ENCODE measurements around the gene GPR85. TPM values are rescaled to one million over a fixed set of nuclear protein-coding genes. Genes with fewer than 3 reads are reported as not detected.

The GPR85 gene, protein sequence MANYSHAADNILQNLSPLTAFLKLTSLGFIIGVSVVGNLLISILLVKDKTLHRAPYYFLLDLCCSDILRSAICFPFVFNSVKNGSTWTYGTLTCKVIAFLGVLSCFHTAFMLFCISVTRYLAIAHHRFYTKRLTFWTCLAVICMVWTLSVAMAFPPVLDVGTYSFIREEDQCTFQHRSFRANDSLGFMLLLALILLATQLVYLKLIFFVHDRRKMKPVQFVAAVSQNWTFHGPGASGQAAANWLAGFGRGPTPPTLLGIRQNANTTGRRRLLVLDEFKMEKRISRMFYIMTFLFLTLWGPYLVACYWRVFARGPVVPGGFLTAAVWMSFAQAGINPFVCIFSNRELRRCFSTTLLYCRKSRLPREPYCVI
- total RNA-seq (2013; cell fraction: nucleolus; rRNA removed) = 0.06 and 0.12 TPM in 2 replicates
- total RNA-seq (2014; rRNA removed) (not detected in 2 replicates), total RNA-seq (2014; rRNA removed; fragmentation: Illumina TruSeq; extraction: Trizol) (not detected in 2 replicates), total RNA-seq (2021) (0.05 TPM in 1 of 2 replicates, not detected in the other), polyA plus RNA-seq (2011; rRNA removed) (0.38 and 0.43 TPM in 2 replicates), polyA plus RNA-seq (2014; fragmentation: Illumina TruSeq; extraction: Trizol) (not detected in 2 replicates), polyA plus RNA-seq (2014; fragmentation: Nextera tagmentation; extraction: Ambion mirVana) (not detected), polyA plus RNA-seq (2014; rRNA removed) (not detected in 2 replicates), polyA plus RNA-seq (2016; fragmentation: Nextera tagmentation; extraction: Ambion mirVana) (not detected), polyA minus RNA-seq (2011; rRNA and poly(A)+ RNA removed) (0.29 and 0.46 TPM in 2 replicates), Bru-seq, nascent RNA (percentile 14 among the genes with signal in this experiment), BruChase-seq, experiment 1, labeled RNA remaining after a 6-hour chase (not detected), BruChase-seq, experiment 2, labeled RNA remaining after a 2-hour chase (percentile 9 among the genes with signal in this experiment)
- polyA plus RNA-seq (2011; ENCODE audit: low read depth) = not detected
- polyA plus RNA-seq (2011; cell fraction: cytosol; rRNA removed) = 0.12 and 0.33 TPM in 2 replicates
- polyA plus RNA-seq (2011; cell fraction: nucleus; rRNA removed) = 0.13 and 0.27 TPM in 2 replicates
- not detected in 2 replicates for polyA plus RNA-seq (2012)
- polyA minus RNA-seq (2011; cell fraction: cytosol; rRNA and poly(A)+ RNA removed) = not detected in 2 replicates
- polyA minus RNA-seq (2011; cell fraction: nucleus; rRNA and poly(A)+ RNA removed) = 0.29 and 0.60 TPM in 2 replicates
- long read RNA-seq, experiment 1 = 0 reads
- long read RNA-seq, experiment 2 = 0 reads

DNA sequence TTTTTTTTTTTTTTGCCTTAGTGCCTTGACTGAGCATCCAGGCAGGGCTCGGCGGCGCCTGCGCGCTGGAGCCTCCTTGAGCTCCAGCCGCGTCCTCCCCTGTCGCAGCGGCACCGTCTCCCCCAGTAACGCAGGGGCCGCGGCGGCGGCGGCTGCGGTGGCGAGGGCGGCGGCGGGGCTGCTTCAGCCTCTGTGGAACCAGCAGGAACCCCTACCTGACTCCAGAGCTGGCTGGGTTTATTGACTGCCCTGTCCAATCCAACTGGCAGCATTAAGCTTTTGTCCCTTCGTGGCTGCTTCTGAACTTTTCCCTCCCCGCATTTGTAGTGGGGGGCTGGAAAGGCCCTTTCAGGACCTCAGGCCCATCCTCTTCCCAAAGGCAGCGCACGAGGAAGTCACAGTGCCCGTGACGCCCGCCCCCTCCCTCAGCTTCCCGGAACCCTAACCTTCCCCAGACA, at the start of gene GPR85:
Gene GPR85, minus strand, starts transcription at position 397 of the 458 bp plus-strand sequence. CDS start 2,106 bp downstream, outside the sequence.
- ATAC-seq (peak; percentile 66), FAIRE-seq (no peak), DNase-seq (ENCODE audit: low read depth, low spot score) (no peak)
- Histone ChIP-seq H3K4me1 (ENCODE audit: control insufficient read depth, insufficient read depth, low read length) (no peaks in the 10 kb centered on the region), H3K27ac (ENCODE audit: control insufficient read depth, insufficient read depth) (no peak within 1 kb of the TSS), H3K9me3 (replicated peaks; ENCODE audit: control insufficient read depth, insufficient read depth, low read length) (no peaks in the 10 kb centered on the region), H3K36me3 (ENCODE audit: control insufficient read depth in 2 of 2, insufficient read depth in 2 of 2, low read length in 1 of 2) (no peaks in the 10 kb centered on the region), H3K4me2 (ENCODE audit: control insufficient read depth, insufficient read depth) (no peak within 1 kb of the TSS), H4K20me1 (ENCODE audit: control insufficient read depth, insufficient read depth) (no peaks in the 10 kb centered on the region), H3K27me3 (replicated peaks in 1 of 2; ENCODE audit: control insufficient read depth in 2 of 2, insufficient read depth in 2 of 2, low read length in 1 of 2) (peaks cover 0 to 1% of the 10 kb centered on the region in 2 experiments; a peak in 2 of 4 replicates), H3K79me2 (ENCODE audit: control insufficient read depth, insufficient read depth, low read length) (no peaks in the 10 kb centered on the region), H2AFZ (ENCODE audit: control insufficient read depth, low read depth, low read length) (no peak within 1 kb of the TSS), H3K4me3 (no peak within 1 kb of the TSS), H3K9ac (ENCODE audit: control insufficient read depth, insufficient read depth, low read length) (no peak within 1 kb of the TSS)
- in situ Hi-C loops (cut with MboI) (no loop called here), intact Hi-C loops (cut with micrococcal nuclease; ENCODE audit: unreplicated experiment) (no loop called here)
- POLR2A ChIA-PET = interaction anchor here (0.6 to 0.7 kb wide), 3 partner anchors 88 to 824 kb away, joined by 6 to 10 read pairs (median 8); no protein-coding TSS in a partner anchor
- CTCF ChIA-PET = interaction anchor here (0.7 to 1.3 kb wide), 2 partner anchors 27 to 73 kb away, joined by 3 read pairs; no protein-coding TSS in a partner anchor
- RAD21 ChIA-PET (ENCODE audit: unreplicated experiment) = interaction anchor here (0.6 kb wide), 3 partner anchors 27 to 197 kb away, joined by 3 to 6 read pairs (median 5); no protein-coding TSS in a partner anchor
- BruUV-seq (replicated peaks) = no TSS peak
- SMC1A ChIA-PET (ENCODE audit: uncharacterized antibody, unreplicated experiment) = interaction anchor here (0.6 kb wide), 1 partner anchor 19 kb away, joined by 3 read pairs; no protein-coding TSS in a partner anchor
- TF ChIP-seq WRNIP1 (IDR thresholded peaks at IDR 0.05; ENCODE audit: borderline replicate concordance, low read depth, low read length) (no peak), CHD1 (IDR thresholded peaks at IDR 0.05; ENCODE audit: low read depth, low read length) (no peak), RB1 (IDR thresholded peaks at IDR 0.05; ENCODE audit: borderline replicate concordance) (no peak), BCL11A (IDR thresholded peaks at IDR 0.05; ENCODE audit: low read depth, low read length) (no peak), ESRRA (IDR thresholded peaks at IDR 0.05; ENCODE audit: low read length) (no peak), ZNF384 (IDR thresholded peaks at IDR 0.05; ENCODE audit: borderline replicate concordance, low read depth, low read length) (no peak; the same call in 1 of the 2 replicates), POLR2AphosphoS2 (IDR thresholded peaks at IDR 0.05; ENCODE audit: low read depth, low read length) (no peak)
- TF ChIP-seq, protein P1, sequence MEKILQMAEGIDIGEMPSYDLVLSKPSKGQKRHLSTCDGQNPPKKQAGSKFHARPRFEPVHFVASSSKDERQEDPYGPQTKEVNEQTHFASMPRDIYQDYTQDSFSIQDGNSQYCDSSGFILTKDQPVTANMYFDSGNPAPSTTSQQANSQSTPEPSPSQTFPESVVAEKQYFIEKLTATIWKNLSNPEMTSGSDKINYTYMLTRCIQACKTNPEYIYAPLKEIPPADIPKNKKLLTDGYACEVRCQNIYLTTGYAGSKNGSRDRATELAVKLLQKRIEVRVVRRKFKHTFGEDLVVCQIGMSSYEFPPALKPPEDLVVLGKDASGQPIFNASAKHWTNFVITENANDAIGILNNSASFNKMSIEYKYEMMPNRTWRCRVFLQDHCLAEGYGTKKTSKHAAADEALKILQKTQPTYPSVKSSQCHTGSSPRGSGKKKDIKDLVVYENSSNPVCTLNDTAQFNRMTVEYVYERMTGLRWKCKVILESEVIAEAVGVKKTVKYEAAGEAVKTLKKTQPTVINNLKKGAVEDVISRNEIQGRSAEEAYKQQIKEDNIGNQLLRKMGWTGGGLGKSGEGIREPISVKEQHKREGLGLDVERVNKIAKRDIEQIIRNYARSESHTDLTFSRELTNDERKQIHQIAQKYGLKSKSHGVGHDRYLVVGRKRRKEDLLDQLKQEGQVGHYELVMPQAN (conservative IDR thresholded peaks at IDR 0.05) = no peak
- TF ChIP-seq, protein P2, sequence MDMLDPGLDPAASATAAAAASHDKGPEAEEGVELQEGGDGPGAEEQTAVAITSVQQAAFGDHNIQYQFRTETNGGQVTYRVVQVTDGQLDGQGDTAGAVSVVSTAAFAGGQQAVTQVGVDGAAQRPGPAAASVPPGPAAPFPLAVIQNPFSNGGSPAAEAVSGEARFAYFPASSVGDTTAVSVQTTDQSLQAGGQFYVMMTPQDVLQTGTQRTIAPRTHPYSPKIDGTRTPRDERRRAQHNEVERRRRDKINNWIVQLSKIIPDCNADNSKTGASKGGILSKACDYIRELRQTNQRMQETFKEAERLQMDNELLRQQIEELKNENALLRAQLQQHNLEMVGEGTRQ (IDR thresholded peaks at IDR 0.05; ENCODE audit: borderline replicate concordance, low read depth, low read length) = no peak
- TF ChIP-seq, protein P3, sequence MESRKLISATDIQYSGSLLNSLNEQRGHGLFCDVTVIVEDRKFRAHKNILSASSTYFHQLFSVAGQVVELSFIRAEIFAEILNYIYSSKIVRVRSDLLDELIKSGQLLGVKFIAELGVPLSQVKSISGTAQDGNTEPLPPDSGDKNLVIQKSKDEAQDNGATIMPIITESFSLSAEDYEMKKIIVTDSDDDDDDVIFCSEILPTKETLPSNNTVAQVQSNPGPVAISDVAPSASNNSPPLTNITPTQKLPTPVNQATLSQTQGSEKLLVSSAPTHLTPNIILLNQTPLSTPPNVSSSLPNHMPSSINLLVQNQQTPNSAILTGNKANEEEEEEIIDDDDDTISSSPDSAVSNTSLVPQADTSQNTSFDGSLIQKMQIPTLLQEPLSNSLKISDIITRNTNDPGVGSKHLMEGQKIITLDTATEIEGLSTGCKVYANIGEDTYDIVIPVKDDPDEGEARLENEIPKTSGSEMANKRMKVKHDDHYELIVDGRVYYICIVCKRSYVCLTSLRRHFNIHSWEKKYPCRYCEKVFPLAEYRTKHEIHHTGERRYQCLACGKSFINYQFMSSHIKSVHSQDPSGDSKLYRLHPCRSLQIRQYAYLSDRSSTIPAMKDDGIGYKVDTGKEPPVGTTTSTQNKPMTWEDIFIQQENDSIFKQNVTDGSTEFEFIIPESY (IDR thresholded peaks at IDR 0.05) = no peak
- WGBS (ENCODE audit: insufficient coverage, insufficient replicate concordance, low lambda C conversion rate, missing lambda C conversion rate) = 33% methylated on average over 29 of the region's 29 CpGs
